Measurements from ENCODE around the gene ONECUT3. TPM values are rescaled to one million over a fixed set of nuclear protein-coding genes. Genes with fewer than 3 reads are reported as not detected.

Gene ONECUT3
- total RNA-seq, 6 experiments from 2014 or later: not detected

GRCh38 chr19:1799695-1800342 is 46.5 kb downstream of the ONECUT3 start:
- H3K27ac Mint-ChIP-seq: no peak overlapping the region
- no peak for TF ChIP-seq CTCF (IDR thresholded peaks at IDR 0.05)
- peaks cover 7% of the 10 kb centered on the region for H3K4me1 Mint-ChIP-seq (ENCODE audit: low read depth)
- H3K27me3 Mint-ChIP-seq (ENCODE audit: insufficient read depth): peaks cover 2% of the 10 kb centered on the region; the same call in 1 of the 2 replicates
- peaks cover 7% of the 10 kb centered on the region for H3K36me3 Mint-ChIP-seq (ENCODE audit: low read depth)
- H3K9me3 Mint-ChIP-seq: no peaks in the 10 kb centered on the region
- no peak for DNase-seq
- H3K4me3 Mint-ChIP-seq: no peak overlapping the region

GRCh38 chr19:1804858-1805257 is 51.6 kb downstream of the ONECUT3 start:
- Mint-ChIP-seq H3K4me3 (no peak overlapping the region), H3K27me3 (ENCODE audit: insufficient read depth) (no peaks in the 10 kb centered on the region), H3K9me3 (no peaks in the 10 kb centered on the region), H3K4me1 (ENCODE audit: low read depth) (no peaks in the 10 kb centered on the region), H3K36me3 (ENCODE audit: low read depth) (peaks cover 5% of the 10 kb centered on the region), H3K27ac (no peak overlapping the region)
- DNase-seq: no peak
- no peak for TF ChIP-seq CTCF (IDR thresholded peaks at IDR 0.05)

GRCh38 chr19:1805401-1806183 is 52.3 kb downstream of the ONECUT3 start:
- Mint-ChIP-seq H3K9me3 (no peaks in the 10 kb centered on the region), H3K27me3 (ENCODE audit: insufficient read depth) (no peaks in the 10 kb centered on the region), H3K27ac (no peak overlapping the region), H3K4me1 (ENCODE audit: low read depth) (no peaks in the 10 kb centered on the region), H3K4me3 (no peak overlapping the region), H3K36me3 (ENCODE audit: low read depth) (no peaks in the 10 kb centered on the region; the same call in 1 of the 2 replicates)
- no peak for TF ChIP-seq CTCF (IDR thresholded peaks at IDR 0.05)
- no peak for DNase-seq

GRCh38 chr19:1806184-1807029 is 53.1 kb downstream of the ONECUT3 start:
- DNase-seq: no peak
- Mint-ChIP-seq H3K4me1 (ENCODE audit: low read depth) (peaks cover 4% of the 10 kb centered on the region; the same call in 1 of the 2 replicates), H3K27me3 (ENCODE audit: insufficient read depth) (no peaks in the 10 kb centered on the region; the same call in 1 of the 2 replicates), H3K27ac (no peak overlapping the region), H3K36me3 (ENCODE audit: low read depth) (no peaks in the 10 kb centered on the region; the same call in 1 of the 2 replicates), H3K9me3 (no peaks in the 10 kb centered on the region), H3K4me3 (no peak overlapping the region)
- TF ChIP-seq CTCF (IDR thresholded peaks at IDR 0.05): no peak

DNA sequence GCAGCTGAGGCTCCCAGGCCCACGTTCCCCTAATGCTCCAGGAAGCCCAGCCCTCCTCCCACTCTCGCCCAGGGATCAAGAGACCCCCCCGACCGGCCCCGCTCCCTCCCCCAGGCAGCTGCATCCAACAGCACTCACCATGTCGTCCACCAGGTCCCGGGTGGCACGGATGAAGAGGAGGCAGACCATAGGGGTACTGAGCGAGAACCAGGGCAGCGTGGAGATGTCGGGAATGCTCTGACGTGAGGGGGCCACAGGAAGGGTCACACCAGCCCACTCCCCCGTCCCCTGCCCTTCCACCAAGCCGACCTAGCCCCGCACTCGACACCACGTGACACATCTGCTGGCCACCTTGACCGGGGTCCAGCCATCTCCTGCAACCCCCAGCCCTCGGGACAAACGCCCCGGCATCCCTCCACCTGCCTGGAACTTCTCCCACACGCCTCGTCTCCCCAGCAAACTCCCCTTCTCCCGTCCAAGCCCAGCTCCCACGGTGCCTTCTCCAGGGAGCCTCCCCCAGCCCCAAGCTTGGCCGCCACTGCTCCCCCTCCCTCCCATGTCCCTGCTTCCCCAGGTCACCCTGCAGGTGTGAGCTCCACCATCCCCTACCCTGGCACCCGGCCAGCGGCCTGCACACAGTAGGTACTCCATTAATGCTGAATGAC is 53.9 kb downstream of the ONECUT3 start:
- H3K4me3 Mint-ChIP-seq: no peak overlapping the region
- H3K27me3 Mint-ChIP-seq (ENCODE audit: insufficient read depth): no peaks in the 10 kb centered on the region; the same call in 1 of the 2 replicates
- no peak for DNase-seq
- no peak for TF ChIP-seq CTCF (IDR thresholded peaks at IDR 0.05)
- no peak overlapping the region for H3K27ac Mint-ChIP-seq
- H3K9me3 Mint-ChIP-seq: no peaks in the 10 kb centered on the region
- H3K36me3 Mint-ChIP-seq (ENCODE audit: low read depth): no peaks in the 10 kb centered on the region; the same call in 1 of the 2 replicates
- H3K4me1 Mint-ChIP-seq (ENCODE audit: low read depth): peaks cover 7% of the 10 kb centered on the region; the same call in 1 of the 2 replicates

Data from HFFc6 (cell line).